GM12878 (cell line): ENCODE data around the gene SLC38A2. TPM values are rescaled to one million over a fixed set of nuclear protein-coding genes. Genes with fewer than 3 reads are reported as not detected.

Source experiments
- ASH2L ChIP-seq: fragments of 300-600, 200-600 bp; sonication (generic); IDR thresholded peaks from 2 replicates; pipeline ENCODE4 v1.6.1; 2017; ENCODE audit warnings: low read depth, mild to moderate bottlenecking, borderline replicate concordance
- BACH1 ChIP-seq: fragments of 450-650 bp; IDR thresholded peaks from 2 replicates; pipeline ENCODE4 v1.6.1; 2017; ENCODE audit warnings: mild to moderate bottlenecking, borderline replicate concordance
- CEBPB ChIP-seq, 2 experiments: fragments of 150-350 bp in 1 of 2; IDR thresholded peaks; 2 replicates each; pipeline ENCODE4 v1.6.1; 2012 to 2014; ENCODE audit warnings: low read depth in 2 of 2, low read length in 2 of 2, borderline replicate concordance in 1 of 2, inconsistent platforms in 1 of 2
- EGR1 ChIP-seq, 2 experiments: IDR thresholded peaks; 1 replicate in 1 of 2; 2 replicates in 1 of 2; pipeline ENCODE4 v1.6.1; 2011 to 2012; ENCODE audit warnings: low read depth in 2 of 2, low read length in 2 of 2, borderline replicate concordance in 1 of 2, mild to moderate bottlenecking in 1 of 2, moderate library complexity in 1 of 2
- ESRRA ChIP-seq: IDR thresholded peaks from 2 replicates; pipeline ENCODE4 v1.6.1; 2012; ENCODE audit warnings: mild to moderate bottlenecking, low read length, improper control_type of control experiment
- IKZF2 ChIP-seq, 2 experiments: fragments of 450-650 bp; IDR thresholded peaks; 2 replicates each; pipeline ENCODE4 v1.6.1; 2017; ENCODE audit warnings: mild to moderate bottlenecking in 2 of 2, moderate library complexity in 2 of 2
- JUNB ChIP-seq: IDR thresholded peaks from 2 replicates; pipeline ENCODE4 v1.6.1; 2016; ENCODE audit warnings: antibody characterized with exemption, mild to moderate bottlenecking
- MEF2A ChIP-seq: IDR thresholded peaks from 2 replicates; pipeline ENCODE4 v1.6.1; 2011; ENCODE audit warnings: low read depth, mild to moderate bottlenecking, low read length, moderate library complexity; ENCODE audit not compliant: insufficient read depth
- MEF2B ChIP-seq: fragments of 450-650 bp; IDR thresholded peaks from 2 replicates; pipeline ENCODE4 v1.6.1; 2018; ENCODE audit warnings: mild to moderate bottlenecking, moderate library complexity; ENCODE audit not compliant: partially characterized antibody, poor library complexity, severe bottlenecking
- NR2F1 ChIP-seq: fragments of 450-650 bp; conservative IDR thresholded peaks from 2 replicates; pipeline ENCODE4 v1.6.1; 2017; ENCODE audit warnings: mild to moderate bottlenecking
- SMAD1 ChIP-seq: fragments of 450-650 bp; IDR thresholded peaks from 2 replicates; pipeline ENCODE4 v1.6.1; 2018; ENCODE audit warnings: mild to moderate bottlenecking, low read depth; ENCODE audit not compliant: partially characterized antibody
- SP1 ChIP-seq: IDR thresholded peaks from one replicate; pipeline ENCODE4 v1.6.1; 2011; ENCODE audit warnings: low read depth, low read length
- SREBF2 ChIP-seq: IDR thresholded peaks from 2 replicates; pipeline ENCODE4 v1.6.1; 2012; ENCODE audit warnings: mild to moderate bottlenecking, low read length
- SRF ChIP-seq, 2 experiments: IDR thresholded peaks; 2 replicates each; pipeline ENCODE4 v1.6.1; 2011; ENCODE audit warnings: low read depth in 2 of 2, low read length in 2 of 2, mild to moderate bottlenecking in 1 of 2, moderate library complexity in 1 of 2
- YBX1 ChIP-seq: fragments of 450-650 bp; IDR thresholded peaks from 2 replicates; pipeline ENCODE4 v1.6.1; 2016; ENCODE audit warnings: antibody characterized with exemption
- ZNF274 ChIP-seq: IDR thresholded peaks from one replicate; pipeline ENCODE4 v1.8.0; 2011; ENCODE audit not compliant: insufficient read length, insufficient read depth
- ZZZ3 ChIP-seq: IDR thresholded peaks from 2 replicates; pipeline ENCODE4 v1.6.1; 2011; ENCODE audit warnings: low read depth; ENCODE audit not compliant: control insufficient read depth, insufficient read length
- polyA plus RNA-seq, 11 experiments: library from polyadenylated mRNA; depleted of rRNA in 4 of 11; unstranded in 6 of 11; stranded (reverse) in 5 of 11; fragments of >200 nt; fragmentation: Nextera tagmentation in 4 of 11; fragmentation: Illumina TruSeq in 1 of 11; extraction: Ambion mirVana in 4 of 11; extraction: Trizol in 1 of 11; gene quantifications; 1 replicate in 1 of 11; 2 replicates in 10 of 11; pipeline versions ENCODE4 v1.2.1 to v1.2.3, GENCODE V29; 2011 to 2016; ENCODE audit warnings: inconsistent platforms in 2 of 11, missing spikeins in 2 of 11, low read depth in 1 of 11
- total RNA-seq, 4 experiments: library from RNA; depleted of rRNA in 3 of 4; stranded (reverse); fragments of >200 nt in 3 of 4; fragmentation: Illumina TruSeq in 1 of 4; extraction: Trizol in 1 of 4; gene quantifications; 2 replicates each; pipeline versions ENCODE4 v1.2.1 to v1.2.3, GENCODE V29; 2013 to 2021
- TF ChIP-seq, protein P1 (sequence below): fragments of 450-650 bp; IDR thresholded peaks from 2 replicates; pipeline ENCODE4 v1.6.1; 2018; ENCODE audit warnings: borderline replicate concordance, mild to moderate bottlenecking; ENCODE audit not compliant: partially characterized antibody
- TF ChIP-seq, protein P2 (sequence below): IDR thresholded peaks from 2 replicates; pipeline ENCODE4 v1.6.1; 2012; ENCODE audit warnings: low read depth, low read length, improper control_type of control experiment
- TF ChIP-seq, protein P3 (sequence below): fragments of 450-650 bp; formaldehyde crosslinking; IDR thresholded peaks from 2 replicates; pipeline ENCODE4 v1.5.0; 2022; ENCODE audit warnings: mild to moderate bottlenecking, missing genetic modification characterization

Gene SLC38A2
- total and polyA plus RNA-seq, 10 of the 15 experiments (the other 5 are each of a cell fraction or from before 2014, with no cell fraction given), result 36.2 to 118 (median 79.8) TPM

DNA sequence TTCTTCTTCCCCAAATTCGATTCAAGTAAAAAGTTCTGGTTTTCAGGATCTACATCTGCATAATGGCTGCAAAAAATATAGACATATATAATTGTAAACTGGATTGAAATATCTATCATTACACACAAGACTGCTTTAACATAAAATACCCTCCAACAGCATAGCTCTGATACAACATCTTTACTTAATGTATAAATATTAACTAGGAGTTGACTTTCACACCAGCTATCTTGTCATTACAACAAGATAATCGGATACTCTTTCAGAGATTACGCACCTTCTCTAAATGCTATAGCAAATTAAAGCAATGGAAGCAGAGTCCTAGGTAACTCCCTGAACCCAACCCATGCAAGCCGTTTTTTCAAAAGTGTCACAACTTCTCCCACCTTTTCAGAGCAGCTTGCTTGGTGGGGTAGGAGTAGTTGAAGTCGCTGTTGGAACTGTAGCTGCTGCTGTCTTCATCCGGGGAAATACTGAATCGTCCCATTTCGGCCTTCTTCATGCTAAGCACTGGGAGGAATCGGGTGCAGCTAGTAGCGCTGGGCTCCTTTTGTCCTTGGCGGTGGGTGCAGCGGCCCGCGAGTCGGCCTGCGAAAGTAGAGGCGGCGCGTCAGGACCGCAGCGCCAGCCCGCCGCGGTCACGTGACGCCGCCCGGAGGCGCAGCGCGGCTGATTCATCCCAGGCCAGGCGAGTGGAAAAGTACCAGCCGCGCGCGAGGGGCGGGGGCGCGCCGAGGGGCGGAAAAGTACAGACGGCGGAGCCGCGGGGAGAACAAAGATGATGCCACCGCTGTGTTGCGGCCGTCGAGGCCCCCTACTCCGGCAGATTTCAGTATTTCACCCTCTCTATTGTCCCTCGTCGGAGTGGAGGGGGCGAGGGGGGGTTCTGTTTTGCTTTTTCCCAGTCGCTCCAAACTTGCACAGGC is 1.5 kb downstream of the SLC38A2 start (continued):
- TF ChIP-seq, protein P1, sequence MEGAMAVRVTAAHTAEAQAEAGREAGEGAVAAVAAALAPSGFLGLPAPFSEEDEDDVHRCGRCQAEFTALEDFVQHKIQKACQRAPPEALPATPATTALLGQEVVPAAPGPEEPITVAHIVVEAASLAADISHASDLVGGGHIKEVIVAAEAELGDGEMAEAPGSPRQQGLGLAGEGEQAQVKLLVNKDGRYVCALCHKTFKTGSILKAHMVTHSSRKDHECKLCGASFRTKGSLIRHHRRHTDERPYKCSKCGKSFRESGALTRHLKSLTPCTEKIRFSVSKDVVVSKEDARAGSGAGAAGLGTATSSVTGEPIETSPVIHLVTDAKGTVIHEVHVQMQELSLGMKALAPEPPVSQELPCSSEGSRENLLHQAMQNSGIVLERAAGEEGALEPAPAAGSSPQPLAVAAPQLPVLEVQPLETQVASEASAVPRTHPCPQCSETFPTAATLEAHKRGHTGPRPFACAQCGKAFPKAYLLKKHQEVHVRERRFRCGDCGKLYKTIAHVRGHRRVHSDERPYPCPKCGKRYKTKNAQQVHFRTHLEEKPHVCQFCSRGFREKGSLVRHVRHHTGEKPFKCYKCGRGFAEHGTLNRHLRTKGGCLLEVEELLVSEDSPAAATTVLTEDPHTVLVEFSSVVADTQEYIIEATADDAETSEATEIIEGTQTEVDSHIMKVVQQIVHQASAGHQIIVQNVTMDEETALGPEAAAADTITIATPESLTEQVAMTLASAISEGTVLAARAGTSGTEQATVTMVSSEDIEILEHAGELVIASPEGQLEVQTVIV, result no peak
- TF ChIP-seq SREBF2, result no peak
- no peak for TF ChIP-seq ZZZ3
- peak; percentile 77 for TF ChIP-seq MEF2B
- TF ChIP-seq, protein P2, sequence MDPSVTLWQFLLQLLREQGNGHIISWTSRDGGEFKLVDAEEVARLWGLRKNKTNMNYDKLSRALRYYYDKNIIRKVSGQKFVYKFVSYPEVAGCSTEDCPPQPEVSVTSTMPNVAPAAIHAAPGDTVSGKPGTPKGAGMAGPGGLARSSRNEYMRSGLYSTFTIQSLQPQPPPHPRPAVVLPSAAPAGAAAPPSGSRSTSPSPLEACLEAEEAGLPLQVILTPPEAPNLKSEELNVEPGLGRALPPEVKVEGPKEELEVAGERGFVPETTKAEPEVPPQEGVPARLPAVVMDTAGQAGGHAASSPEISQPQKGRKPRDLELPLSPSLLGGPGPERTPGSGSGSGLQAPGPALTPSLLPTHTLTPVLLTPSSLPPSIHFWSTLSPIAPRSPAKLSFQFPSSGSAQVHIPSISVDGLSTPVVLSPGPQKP, result no peak
- peak; percentile 96 for TF ChIP-seq BACH1
- TF ChIP-seq ASH2L, result 0 out of 2 replicates have a peak, but pooled peaks have one; percentile 18
- TF ChIP-seq SP1, result peak; percentile 61
- TF ChIP-seq EGR1 (IDR thresholded peaks at IDR 0.05; ENCODE audit: borderline replicate concordance in 1 of 2, low read depth in 2 of 2, low read length in 2 of 2), result peak in 1 of 2 experiments; percentile 35; a peak in 1 of 3 replicates
- TF ChIP-seq NR2F1, result peak; percentile 55
- TF ChIP-seq SRF (IDR thresholded peaks at IDR 0.05; ENCODE audit: low read depth in 2 of 2, low read length in 2 of 2), result 0 out of 4 replicates have a peak, but pooled peaks of 1 of the 2 experiments have one; percentile 13
- no peak for TF ChIP-seq MEF2A
- TF ChIP-seq ZNF274, result no peak
- TF ChIP-seq ESRRA, result no peak
- TF ChIP-seq SMAD1, result no peak
- no peak for TF ChIP-seq YBX1
- TF ChIP-seq, protein P3, sequence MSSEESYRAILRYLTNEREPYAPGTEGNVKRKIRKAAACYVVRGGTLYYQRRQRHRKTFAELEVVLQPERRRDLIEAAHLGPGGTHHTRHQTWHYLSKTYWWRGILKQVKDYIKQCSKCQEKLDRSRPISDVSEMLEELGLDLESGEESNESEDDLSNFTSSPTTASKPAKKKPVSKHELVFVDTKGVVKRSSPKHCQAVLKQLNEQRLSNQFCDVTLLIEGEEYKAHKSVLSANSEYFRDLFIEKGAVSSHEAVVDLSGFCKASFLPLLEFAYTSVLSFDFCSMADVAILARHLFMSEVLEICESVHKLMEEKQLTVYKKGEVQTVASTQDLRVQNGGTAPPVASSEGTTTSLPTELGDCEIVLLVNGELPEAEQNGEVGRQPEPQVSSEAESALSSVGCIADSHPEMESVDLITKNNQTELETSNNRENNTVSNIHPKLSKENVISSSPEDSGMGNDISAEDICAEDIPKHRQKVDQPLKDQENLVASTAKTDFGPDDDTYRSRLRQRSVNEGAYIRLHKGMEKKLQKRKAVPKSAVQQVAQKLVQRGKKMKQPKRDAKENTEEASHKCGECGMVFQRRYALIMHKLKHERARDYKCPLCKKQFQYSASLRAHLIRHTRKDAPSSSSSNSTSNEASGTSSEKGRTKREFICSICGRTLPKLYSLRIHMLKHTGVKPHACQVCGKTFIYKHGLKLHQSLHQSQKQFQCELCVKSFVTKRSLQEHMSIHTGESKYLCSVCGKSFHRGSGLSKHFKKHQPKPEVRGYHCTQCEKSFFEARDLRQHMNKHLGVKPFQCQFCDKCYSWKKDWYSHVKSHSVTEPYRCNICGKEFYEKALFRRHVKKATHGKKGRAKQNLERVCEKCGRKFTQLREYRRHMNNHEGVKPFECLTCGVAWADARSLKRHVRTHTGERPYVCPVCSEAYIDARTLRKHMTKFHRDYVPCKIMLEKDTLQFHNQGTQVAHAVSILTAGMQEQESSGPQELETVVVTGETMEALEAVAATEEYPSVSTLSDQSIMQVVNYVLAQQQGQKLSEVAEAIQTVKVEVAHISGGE, result peak; percentile 68
- TF ChIP-seq IKZF2 (IDR thresholded peaks at IDR 0.05), result peak; percentile 64 to 79
- no peak for TF ChIP-seq JUNB
- TF ChIP-seq CEBPB (IDR thresholded peaks at IDR 0.05; ENCODE audit: borderline replicate concordance in 1 of 2, low read depth in 2 of 2, low read length in 2 of 2), result no peak
